IMR-90 (cell line): ENCODE results near the gene FNDC3A. TPM values are rescaled to one million over a fixed set of nuclear protein-coding genes. Genes with fewer than 3 reads are reported as not detected.

Experiments used
- ATAC-seq: fragments of 200-7000 bp; cut with Tn5 transposase; 2 replicates; pipeline ENCODE4 v1.9.1; 2020; ENCODE audit warnings: low read depth, mild to moderate bottlenecking, moderate library complexity
- BruUV-seq: library from RNA; stranded (reverse); fragments of 400-500 nt; replicated peaks from 2 replicates; lab custom pipeline; 2021; lab: Mats Ljungman, UMichigan
- CTCF ChIA-PET: fragments of 300-600 bp; formaldehyde crosslinking; extraction: SDS; loops from one replicate; lab custom pipeline; 2021; ENCODE audit warnings: antibody characterized with exemption; lab: Yijun Ruan, JAX
- POLR2A ChIA-PET: fragments of 300-600 bp; sonication (Branson Sonifier 250); formaldehyde crosslinking; loops from one replicate; lab custom pipeline; 2022; ENCODE audit warnings: antibody characterized with exemption; ENCODE audit not compliant: unreplicated experiment; lab: Charles Lee
- DNase-seq: peaks from one replicate; pipeline ENCODE4 v3.0.0; 2013
- H2AFZ ChIP-seq: replicated peaks from 2 replicates; pipeline ENCODE3; 2013; ENCODE audit warnings: low read length, mild to moderate bottlenecking; ENCODE audit not compliant: poor library complexity
- H2AK5ac ChIP-seq: 2 replicates; pipeline ENCODE4 v1.6.1; 2013; ENCODE audit warnings: low read depth, low read length, inconsistent platforms
- H2AK9ac ChIP-seq: replicated peaks from 2 replicates; pipeline ENCODE3; 2013; ENCODE audit warnings: mild to moderate bottlenecking, low read depth, low read length, moderate library complexity; ENCODE audit not compliant: poor library complexity
- H2BK120ac ChIP-seq: 2 replicates; pipeline ENCODE4 v1.6.1; 2013; ENCODE audit warnings: low read depth, low read length, inconsistent platforms
- H2BK15ac ChIP-seq: 3 replicates; pipeline ENCODE4 v1.6.1; 2013; ENCODE audit warnings: low read depth, low read length, inconsistent platforms
- H2BK20ac ChIP-seq: 2 replicates; pipeline ENCODE4 v1.6.1; 2013; ENCODE audit warnings: low read depth, mild to moderate bottlenecking, inconsistent platforms, low read length, moderate library complexity
- H2BK5ac ChIP-seq: 2 replicates; pipeline ENCODE4 v1.6.1; 2013; ENCODE audit warnings: mild to moderate bottlenecking, low read depth, low read length, inconsistent platforms; ENCODE audit not compliant: poor library complexity, severe bottlenecking
- H3K14ac ChIP-seq: replicated peaks from 2 replicates; pipeline ENCODE4 v1.6.1; 2013; ENCODE audit warnings: low read depth, low read length, inconsistent platforms
- H3K18ac ChIP-seq: 2 replicates; pipeline ENCODE4 v1.6.1; 2013; ENCODE audit warnings: low read depth, low read length, control low read depth
- H3K23ac ChIP-seq: 2 replicates; pipeline ENCODE4 v1.6.1; 2013; ENCODE audit warnings: low read depth, low read length, inconsistent platforms
- H3K27ac ChIP-seq: 2 replicates; pipeline ENCODE4 v1.5.1; 2013; ENCODE audit warnings: mild to moderate bottlenecking, control low read depth, low read length; ENCODE audit not compliant: insufficient read depth
- H3K27me3 ChIP-seq: 2 replicates; pipeline ENCODE4 v1.6.1; 2013; ENCODE audit warnings: low read length; ENCODE audit not compliant: control insufficient read depth, insufficient read depth
- H3K36me3 ChIP-seq: 2 replicates; pipeline ENCODE4 v1.6.1; 2013; ENCODE audit warnings: low read length, mixed read lengths; ENCODE audit not compliant: control insufficient read depth, insufficient read depth
- H3K4ac ChIP-seq: 2 replicates; pipeline ENCODE4 v1.6.1; 2013; ENCODE audit warnings: low read depth, low read length, inconsistent platforms
- H3K4me1 ChIP-seq: 2 replicates; pipeline ENCODE4 v1.6.1; 2013; ENCODE audit warnings: low read length, mixed read lengths; ENCODE audit not compliant: control insufficient read depth, insufficient read depth
- H3K4me2 ChIP-seq: 2 replicates; pipeline ENCODE4 v1.6.1; 2013; ENCODE audit warnings: low read depth, mild to moderate bottlenecking, control low read depth, low read length, moderate library complexity
- H3K4me3 ChIP-seq: 2 replicates; pipeline ENCODE4 v1.5.1; 2013; ENCODE audit warnings: low read depth, mild to moderate bottlenecking, control low read depth, low read length, moderate library complexity; ENCODE audit not compliant: insufficient read depth
- H3K56ac ChIP-seq: 2 replicates; pipeline ENCODE4 v1.6.1; 2013; ENCODE audit warnings: low read length, inconsistent platforms; ENCODE audit not compliant: insufficient read depth; ENCODE audit errors: extremely low read depth
- H3K79me1 ChIP-seq, 2 experiments: 2 replicates each; pipeline ENCODE4 v1.6.1; 2013; ENCODE audit warnings: low read length in 2 of 2, inconsistent platforms in 1 of 2, low read depth in 1 of 2
- H3K9ac ChIP-seq: 2 replicates; pipeline ENCODE4 v1.6.1; 2013; ENCODE audit warnings: low read depth, low read length, control low read depth
- H3K9me1 ChIP-seq: 2 replicates; pipeline ENCODE4 v1.6.1; 2013; ENCODE audit warnings: low read length, inconsistent platforms; ENCODE audit not compliant: insufficient read depth
- H3K9me3 ChIP-seq: 2 replicates; pipeline ENCODE4 v1.6.1; 2013; ENCODE audit warnings: low read length; ENCODE audit not compliant: control insufficient read depth, insufficient read depth
- H4K20me1 ChIP-seq: 2 replicates; pipeline ENCODE4 v1.6.1; 2013; ENCODE audit warnings: low read length, inconsistent platforms; ENCODE audit not compliant: insufficient read depth
- H4K5ac ChIP-seq: 2 replicates; pipeline ENCODE4 v1.6.1; 2013; ENCODE audit warnings: mild to moderate bottlenecking, low read depth, low read length, control low read depth
- H4K8ac ChIP-seq, 2 experiments: 2 replicates each; pipeline ENCODE4 v1.6.1; 2013; ENCODE audit warnings: low read depth in 2 of 2, low read length in 2 of 2, control low read depth in 1 of 2, inconsistent platforms in 1 of 2
- H4K91ac ChIP-seq: 2 replicates; pipeline ENCODE4 v1.6.1; 2013; ENCODE audit warnings: low read depth, low read length, inconsistent platforms; ENCODE audit not compliant: insufficient read depth
- CEBPB ChIP-seq: IDR thresholded peaks from 2 replicates; pipeline ENCODE4 v1.6.1; 2012; ENCODE audit warnings: low read depth, low read length, improper control_type of control experiment
- FOS ChIP-seq: fragments of 150-350 bp; IDR thresholded peaks from 2 replicates; pipeline ENCODE4 v1.6.1; 2016; ENCODE audit warnings: low read depth, low read length
- MAFK ChIP-seq: IDR thresholded peaks from 2 replicates; pipeline ENCODE4 v1.6.1; 2012; ENCODE audit warnings: low read depth, low read length, improper control_type of control experiment
- POLR2A ChIP-seq: IDR thresholded peaks from 2 replicates; pipeline ENCODE4 v1.6.1; 2012; ENCODE audit warnings: mild to moderate bottlenecking, low read depth, low read length
- RFX5 ChIP-seq: IDR thresholded peaks from 2 replicates; pipeline ENCODE4 v1.8.0; 2012; ENCODE audit warnings: low read depth, mild to moderate bottlenecking, low read length, moderate library complexity
- WGBS, 2 experiments: methylation state at CpG; one replicate each; pipeline versions ENCODE4 v1.1.5 to v1.1.7; 2013; ENCODE audit warnings: missing lambda C conversion rate in 2 of 2; ENCODE audit not compliant: insufficient read length in 1 of 2; ENCODE audit errors: extremely low coverage in 2 of 2; 5-methylcytosine and 5-hydroxymethylcytosine counted together
- dilution Hi-C: fragments of 300-500 bp; cut with HindIII; formaldehyde crosslinking; loops from one replicate; pipeline ENCODE4 v1.14.3; 2018; ENCODE audit warnings: low sequenced_read_pairs; ENCODE audit not compliant: unreplicated experiment
- in situ Hi-C: fragments of 300-500 bp; cut with MboI; formaldehyde crosslinking; loops from 3 replicates; pipeline ENCODE4 v1.14.3; 2019; ENCODE audit warnings: low sequenced_read_pairs, inconsistent platforms, mixed read lengths
- intact Hi-C: fragments of 100-400 bp; cut with micrococcal nuclease; formaldehyde crosslinking; loops from 2 replicates; pipeline ENCODE4 v1.10.0; 2022
- polyA plus RNA-seq, 3 experiments: library from polyadenylated mRNA; depleted of rRNA; stranded (reverse); fragments of >200 nt; gene quantifications; 2 replicates each; pipeline ENCODE4 v1.2.3, GENCODE V29; 2012; ENCODE audit warnings: low replicate concordance in 1 of 3
- total RNA-seq: library from RNA; depleted of rRNA; stranded (reverse); fragments of >200 nt; gene quantifications from 2 replicates; pipeline ENCODE4 v1.2.3, GENCODE V29; 2012

FNDC3A gene
- total and polyA plus RNA-seq, 2 of the 4 experiments (the other 2 are of a cell fraction) = 29.2 to 60.4 TPM

DNA sequence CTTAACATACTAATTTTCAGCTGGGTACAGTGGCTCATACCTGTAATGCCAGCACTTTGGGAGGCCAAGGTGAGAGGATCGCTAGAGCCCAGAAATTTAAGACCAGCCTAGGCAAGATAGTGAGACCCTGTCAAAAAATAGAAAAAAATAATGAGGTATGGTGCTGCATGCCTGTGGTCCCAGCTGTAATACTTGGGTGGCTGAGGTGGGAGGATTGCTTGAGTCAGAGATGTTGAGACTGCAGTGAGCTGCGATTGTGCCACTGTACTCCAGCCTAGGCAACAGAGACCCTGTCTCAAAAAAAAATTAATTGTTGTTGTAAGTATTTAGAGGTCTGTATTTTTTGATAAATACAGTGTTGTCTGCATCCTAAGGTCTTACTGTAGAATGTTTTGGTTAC lies 66.8 kb downstream of the FNDC3A start:
- POLR2A ChIA-PET = no interaction called here
- no peak overlapping the region for H2AK5ac ChIP-seq
- CTCF ChIA-PET = no interaction called here
- H2BK5ac ChIP-seq = no peak overlapping the region
- WGBS, 2 experiments = 100% methylated on average over 1 of the region's 2 CpGs; no CpG with 5 or more reads in 1 of the 2 experiments
- peaks cover 3% of the 10 kb centered on the region for H3K36me3 ChIP-seq
- peaks cover 27 to 36% of the 10 kb centered on the region in 2 experiments for H3K79me1 ChIP-seq
- no peaks in the 10 kb centered on the region for H3K4me1 ChIP-seq
- no peak overlapping the region for H4K8ac ChIP-seq
- TF ChIP-seq MAFK = no peak
- no peak for TF ChIP-seq RFX5
- 0 out of 2 replicates have a peak, but pooled peaks have one; percentile 14 for TF ChIP-seq CEBPB
- TF ChIP-seq FOS = no peak
- TF ChIP-seq POLR2A = no peak
- dilution Hi-C loops = no loop called here
- H3K14ac ChIP-seq = no peak overlapping the region
- no peak overlapping the region for H2AK9ac ChIP-seq
- no peak overlapping the region for H2BK20ac ChIP-seq
- H4K20me1 ChIP-seq = no peaks in the 10 kb centered on the region; the same call in 1 of the 2 replicates
- no peak overlapping the region for H3K4me3 ChIP-seq
- no TSS peak for BruUV-seq
- DNase-seq (peak; percentile 58), ATAC-seq (peak; percentile 49; the same call in 1 of the 2 replicates)
- H3K56ac ChIP-seq = no peak overlapping the region
- no peak overlapping the region for H4K91ac ChIP-seq
- H2AFZ ChIP-seq = no peak overlapping the region
- H2BK120ac ChIP-seq = no peak overlapping the region
- in situ Hi-C loops = no loop called here
- no peak overlapping the region for H4K5ac ChIP-seq
- H3K9ac ChIP-seq = no peak overlapping the region
- intact Hi-C loops = no loop called here
- no peak overlapping the region for H2BK15ac ChIP-seq
- no peak overlapping the region for H3K18ac ChIP-seq
- H3K23ac ChIP-seq = no peak overlapping the region
- no peaks in the 10 kb centered on the region for H3K27me3 ChIP-seq
- H3K27ac ChIP-seq = no peak overlapping the region
- no peaks in the 10 kb centered on the region for H3K9me3 ChIP-seq
- no peak overlapping the region for H3K4ac ChIP-seq
- no peak overlapping the region for H3K4me2 ChIP-seq
- H3K9me1 ChIP-seq = no peaks in the 10 kb centered on the region
